AG10803 (cell line): ENCODE results near the gene ZFAND2B.

Source experiments
- DNase-seq: peaks from one replicate; pipeline ENCODE4 v3.0.0; 2010; ENCODE audit warnings: low read depth
- H3K4me3 ChIP-seq: 2 replicates; pipeline ENCODE4 v1.5.1; 2011; ENCODE audit warnings: mild to moderate bottlenecking, low read length, control low read depth
- CTCF ChIP-seq: conservative IDR thresholded peaks from 2 replicates; pipeline ENCODE4 v1.5.1; 2011; ENCODE audit warnings: mild to moderate bottlenecking, low read length, control low read depth, inconsistent platforms

ZFAND2B gene

GRCh38 chr2:219171231-219171651 lies 35.3 kb upstream of the ZFAND2B start:
- peak; percentile 95 for DNase-seq
- H3K4me3 ChIP-seq: no peak overlapping the region
- peak; percentile 83 for TF ChIP-seq CTCF

GRCh38 chr2:219172231-219173154 lies 34.1 kb upstream of the ZFAND2B start:
- H3K4me3 ChIP-seq: no peak overlapping the region
- no peak for DNase-seq
- no peak for TF ChIP-seq CTCF

- no peak overlapping the region for H3K4me3 ChIP-seq
- TF ChIP-seq CTCF: no peak
- DNase-seq: no peak
Observed at GRCh38 chr2:219173176-219173575, 33.4 kb upstream of the ZFAND2B start.

- no peak overlapping the region for H3K4me3 ChIP-seq
- no peak for TF ChIP-seq CTCF
- no peak for DNase-seq
Observed at GRCh38 chr2:219174146-219174545, 32.4 kb upstream of the ZFAND2B start.

- no peak overlapping the region for H3K4me3 ChIP-seq
- no peak for TF ChIP-seq CTCF
- DNase-seq: no peak
Observed at GRCh38 chr2:219174801-219175200, 31.8 kb upstream of the ZFAND2B start.

GRCh38 chr2:219175486-219175885 lies 31.1 kb upstream of the ZFAND2B start:
- no peak for DNase-seq
- no peak for TF ChIP-seq CTCF
- peak overlapping the region; percentile 93 for H3K4me3 ChIP-seq
